ENCODE data around the gene ZNF777.

DNA sequence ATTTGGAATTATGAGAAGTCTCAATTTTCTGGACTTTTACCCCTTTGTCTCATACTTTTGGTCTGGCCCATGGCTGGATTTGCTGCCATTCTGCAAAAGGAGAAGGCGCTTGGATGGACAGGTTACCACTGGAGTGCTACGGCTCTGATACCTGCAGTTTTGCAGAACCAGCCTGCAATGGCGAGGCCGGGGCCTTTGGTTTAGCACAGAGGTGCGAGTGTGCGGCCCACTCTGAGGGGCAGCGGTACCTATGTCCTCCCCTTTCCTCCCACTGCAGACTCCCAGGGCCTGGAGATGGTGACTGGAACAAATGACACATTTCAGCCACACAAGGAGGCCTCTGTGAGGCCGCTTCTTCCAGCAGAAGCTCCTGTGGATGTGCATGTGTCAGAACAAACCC is 11.9 kb downstream of the ZNF777 start:
- TF ChIP-seq POLR2A (IDR thresholded peaks at IDR 0.05): no peak
- TF ChIP-seq, protein P1, sequence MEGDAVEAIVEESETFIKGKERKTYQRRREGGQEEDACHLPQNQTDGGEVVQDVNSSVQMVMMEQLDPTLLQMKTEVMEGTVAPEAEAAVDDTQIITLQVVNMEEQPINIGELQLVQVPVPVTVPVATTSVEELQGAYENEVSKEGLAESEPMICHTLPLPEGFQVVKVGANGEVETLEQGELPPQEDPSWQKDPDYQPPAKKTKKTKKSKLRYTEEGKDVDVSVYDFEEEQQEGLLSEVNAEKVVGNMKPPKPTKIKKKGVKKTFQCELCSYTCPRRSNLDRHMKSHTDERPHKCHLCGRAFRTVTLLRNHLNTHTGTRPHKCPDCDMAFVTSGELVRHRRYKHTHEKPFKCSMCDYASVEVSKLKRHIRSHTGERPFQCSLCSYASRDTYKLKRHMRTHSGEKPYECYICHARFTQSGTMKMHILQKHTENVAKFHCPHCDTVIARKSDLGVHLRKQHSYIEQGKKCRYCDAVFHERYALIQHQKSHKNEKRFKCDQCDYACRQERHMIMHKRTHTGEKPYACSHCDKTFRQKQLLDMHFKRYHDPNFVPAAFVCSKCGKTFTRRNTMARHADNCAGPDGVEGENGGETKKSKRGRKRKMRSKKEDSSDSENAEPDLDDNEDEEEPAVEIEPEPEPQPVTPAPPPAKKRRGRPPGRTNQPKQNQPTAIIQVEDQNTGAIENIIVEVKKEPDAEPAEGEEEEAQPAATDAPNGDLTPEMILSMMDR (IDR thresholded peaks at IDR 0.05): no peak

All from heart left ventricle (tissue), 13 donors.